ENCODE measurements around the gene EPB42.
A peak's percentile ranks its signal among the peaks of the same experiment; 100 is the strongest.

The EPB42 gene

DNA sequence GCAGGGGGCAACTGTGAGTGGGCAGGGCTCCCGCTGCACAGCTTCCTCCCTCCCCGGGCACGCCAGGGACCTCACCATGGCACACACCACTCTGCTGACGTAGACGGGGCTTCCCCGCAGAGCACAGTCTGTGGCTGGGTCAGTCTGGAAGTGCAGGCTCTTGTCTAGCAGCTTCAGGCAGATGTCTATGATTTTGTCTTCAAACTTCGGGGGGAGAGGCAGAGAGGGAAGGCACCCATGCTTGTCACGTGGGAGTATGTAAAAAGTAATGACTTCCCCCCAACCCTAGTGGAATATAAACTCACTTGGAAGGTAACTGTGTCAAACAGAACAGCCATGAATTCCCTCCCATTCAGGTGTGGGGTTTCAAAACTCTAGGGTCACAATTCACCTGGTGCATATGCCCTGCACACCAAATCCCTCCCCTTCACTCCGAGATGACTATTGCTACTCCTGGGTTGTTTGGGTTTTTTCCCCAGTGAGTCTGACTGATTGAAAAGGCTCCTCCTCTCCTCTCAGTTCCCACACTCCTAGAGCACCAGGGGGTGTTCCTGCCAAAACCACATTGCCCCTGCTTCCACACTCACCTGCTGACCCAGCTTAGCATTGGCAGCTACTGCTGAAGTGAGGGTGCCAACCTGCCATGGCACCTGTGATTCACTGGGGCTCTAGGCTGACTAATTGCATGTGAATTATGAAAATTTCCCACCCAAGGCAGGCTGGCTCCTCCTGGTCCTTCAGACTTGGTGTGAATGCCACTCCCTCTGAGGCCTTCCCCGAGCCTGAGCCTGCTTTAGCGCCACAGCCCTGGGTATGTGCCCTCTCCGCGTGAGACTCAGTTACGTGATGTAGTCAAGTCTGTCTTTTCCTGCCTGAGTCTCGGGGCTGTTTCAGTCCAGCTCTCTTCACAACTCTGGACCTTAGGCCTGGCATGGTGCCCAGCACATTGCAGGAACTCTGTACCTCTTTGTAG lies 32.9 kb upstream of the EPB42 start:
- H3K9ac ChIP-seq (ENCODE audit: low read length) = no peak overlapping the region
- peaks cover 46% of the 10 kb centered on the region for H3K27me3 ChIP-seq (replicated peaks; ENCODE audit: control insufficient read depth, insufficient read depth, low read length)
- H3K9me3 ChIP-seq (ENCODE audit: control insufficient read depth, low read length) = no peaks in the 10 kb centered on the region
- H3K4me1 ChIP-seq (ENCODE audit: control insufficient read depth, insufficient read depth, low read length) = no peaks in the 10 kb centered on the region
- no peak overlapping the region for H3K4me3 ChIP-seq (ENCODE audit: low read length)
- H3K36me3 ChIP-seq (ENCODE audit: control insufficient read depth, insufficient read depth, low read length, severe bottlenecking) = no peaks in the 10 kb centered on the region
- peak; percentile 7 for DNase-seq (ENCODE audit: low read depth)

DNA sequence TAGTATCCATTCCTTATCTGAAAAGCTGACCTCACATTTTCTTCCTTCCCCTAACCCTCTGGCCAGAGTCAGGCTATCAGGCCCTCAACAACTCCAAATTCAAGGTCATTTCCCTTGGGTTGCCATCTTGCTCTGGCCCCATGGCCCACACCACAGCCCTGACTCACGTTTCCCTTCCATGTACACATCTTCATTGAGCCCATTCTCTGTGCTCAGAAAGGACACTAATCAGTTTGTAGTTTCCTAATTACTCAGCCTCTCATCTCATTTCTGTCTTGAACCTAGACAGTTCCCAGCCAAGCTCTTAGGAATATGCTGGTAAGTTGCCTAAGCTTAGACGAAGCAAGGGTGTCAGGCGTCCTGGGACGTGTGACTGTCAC lies 31.0 kb upstream of the EPB42 start:
- Histone ChIP-seq H3K9me3 (ENCODE audit: control insufficient read depth, low read length) (no peaks in the 10 kb centered on the region), H3K9ac (ENCODE audit: low read length) (no peak overlapping the region), H3K36me3 (ENCODE audit: control insufficient read depth, insufficient read depth, low read length, severe bottlenecking) (no peaks in the 10 kb centered on the region), H3K27me3 (replicated peaks; ENCODE audit: control insufficient read depth, insufficient read depth, low read length) (peaks cover 38% of the 10 kb centered on the region), H3K4me3 (ENCODE audit: low read length) (no peak overlapping the region), H3K4me1 (ENCODE audit: control insufficient read depth, insufficient read depth, low read length) (peaks cover 3% of the 10 kb centered on the region)
- no peak for DNase-seq (ENCODE audit: low read depth)

DNA sequence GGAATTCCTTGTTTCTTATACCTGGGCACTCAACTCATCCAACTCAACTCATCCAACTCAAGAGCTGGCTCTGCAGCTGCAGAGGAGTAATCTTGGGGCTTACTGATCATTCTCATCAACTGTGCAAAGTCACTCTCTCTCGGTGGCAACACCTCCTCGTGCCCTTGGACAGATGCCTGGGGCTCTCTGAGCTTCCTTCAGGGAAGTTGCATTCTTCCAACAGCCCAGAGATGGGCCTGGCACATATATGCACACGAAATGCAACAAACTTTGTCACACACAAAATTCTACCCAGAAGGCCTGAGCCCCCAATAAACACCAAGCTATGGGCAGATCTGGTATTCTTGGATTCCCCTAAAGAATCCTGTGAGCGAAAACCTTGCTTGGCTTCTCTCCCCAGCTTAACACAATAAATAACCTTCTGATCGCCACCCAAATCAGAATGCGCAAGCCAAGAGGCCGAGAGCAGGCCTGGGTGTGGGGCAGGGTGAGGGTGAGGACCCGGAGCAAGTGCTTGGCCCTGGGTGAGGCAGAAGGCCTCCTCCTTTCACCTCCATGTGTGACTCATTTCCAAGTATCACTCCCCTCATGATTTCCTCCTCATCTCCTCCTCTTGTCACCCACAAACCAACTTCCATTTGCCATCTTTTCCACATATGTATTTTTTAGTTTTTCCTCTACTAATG lies 30.5 kb upstream of the EPB42 start:
- no peaks in the 10 kb centered on the region for H3K36me3 ChIP-seq (ENCODE audit: control insufficient read depth, insufficient read depth, low read length, severe bottlenecking)
- no peak overlapping the region for H3K9ac ChIP-seq (ENCODE audit: low read length)
- peaks cover 37% of the 10 kb centered on the region for H3K27me3 ChIP-seq (replicated peaks; ENCODE audit: control insufficient read depth, insufficient read depth, low read length)
- no peak for DNase-seq (ENCODE audit: low read depth)
- no peak overlapping the region for H3K4me3 ChIP-seq (ENCODE audit: low read length)
- H3K4me1 ChIP-seq (ENCODE audit: control insufficient read depth, insufficient read depth, low read length) = peaks cover 3% of the 10 kb centered on the region
- no peaks in the 10 kb centered on the region for H3K9me3 ChIP-seq (ENCODE audit: control insufficient read depth, low read length)

DNA sequence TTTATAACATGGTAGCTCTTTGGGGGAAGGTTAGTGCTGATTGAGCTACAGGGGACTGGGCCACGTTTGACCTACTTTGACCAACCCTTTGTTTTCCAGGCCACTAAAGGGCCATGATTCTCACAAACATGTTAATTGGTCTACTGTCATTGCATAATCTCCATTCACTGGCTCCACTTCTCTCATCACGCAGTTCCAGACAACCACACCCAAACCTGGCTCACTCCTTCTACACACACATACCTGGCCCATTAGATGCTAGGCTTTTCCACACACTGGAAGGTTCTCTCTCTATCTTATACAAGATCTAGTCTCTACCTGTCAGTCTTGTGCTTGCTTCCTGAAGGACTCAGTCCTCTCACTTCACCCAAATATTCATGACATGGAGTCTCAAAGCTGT lies 30.0 kb upstream of the EPB42 start:
- Histone ChIP-seq H3K36me3 (ENCODE audit: control insufficient read depth, insufficient read depth, low read length, severe bottlenecking) (no peaks in the 10 kb centered on the region), H3K9me3 (ENCODE audit: control insufficient read depth, low read length) (no peaks in the 10 kb centered on the region), H3K9ac (ENCODE audit: low read length) (no peak overlapping the region), H3K4me3 (ENCODE audit: low read length) (no peak overlapping the region), H3K27me3 (replicated peaks; ENCODE audit: control insufficient read depth, insufficient read depth, low read length) (peaks cover 36% of the 10 kb centered on the region), H3K4me1 (ENCODE audit: control insufficient read depth, insufficient read depth, low read length) (peaks cover 3% of the 10 kb centered on the region)
- DNase-seq (ENCODE audit: low read depth) = no peak

DNA sequence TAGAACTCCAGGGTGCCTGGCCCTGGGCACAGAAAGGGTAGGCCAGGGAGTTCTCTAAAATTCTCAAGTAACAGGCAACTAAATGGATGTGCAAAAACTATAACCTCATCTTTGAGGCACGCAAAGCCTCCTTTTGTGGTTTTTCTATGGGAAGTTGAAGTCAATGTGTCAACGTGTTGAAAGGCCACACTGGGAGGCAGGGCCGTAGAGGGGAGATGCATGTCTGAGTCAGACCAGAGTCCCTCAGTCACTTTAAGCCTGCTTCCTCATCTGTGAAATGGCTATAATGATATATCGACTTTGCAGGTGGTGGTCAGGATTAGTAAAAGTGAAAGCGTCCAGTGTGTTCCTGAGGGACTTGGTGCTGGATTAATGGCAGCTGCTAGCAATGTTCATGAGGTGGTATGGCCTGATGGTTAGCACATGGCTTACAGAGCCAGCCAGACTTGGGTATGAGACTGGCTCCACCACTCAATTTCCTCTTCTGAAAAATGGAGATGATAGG lies 28.9 kb upstream of the EPB42 start:
- Histone ChIP-seq H3K36me3 (ENCODE audit: control insufficient read depth, insufficient read depth, low read length, severe bottlenecking) (no peaks in the 10 kb centered on the region), H3K27me3 (replicated peaks; ENCODE audit: control insufficient read depth, insufficient read depth, low read length) (peaks cover 32% of the 10 kb centered on the region), H3K4me3 (ENCODE audit: low read length) (no peak overlapping the region), H3K4me1 (ENCODE audit: control insufficient read depth, insufficient read depth, low read length) (peaks cover 3% of the 10 kb centered on the region), H3K9me3 (ENCODE audit: control insufficient read depth, low read length) (no peaks in the 10 kb centered on the region), H3K9ac (ENCODE audit: low read length) (no peak overlapping the region)
- peak; percentile 11 for DNase-seq (ENCODE audit: low read depth)

DNA sequence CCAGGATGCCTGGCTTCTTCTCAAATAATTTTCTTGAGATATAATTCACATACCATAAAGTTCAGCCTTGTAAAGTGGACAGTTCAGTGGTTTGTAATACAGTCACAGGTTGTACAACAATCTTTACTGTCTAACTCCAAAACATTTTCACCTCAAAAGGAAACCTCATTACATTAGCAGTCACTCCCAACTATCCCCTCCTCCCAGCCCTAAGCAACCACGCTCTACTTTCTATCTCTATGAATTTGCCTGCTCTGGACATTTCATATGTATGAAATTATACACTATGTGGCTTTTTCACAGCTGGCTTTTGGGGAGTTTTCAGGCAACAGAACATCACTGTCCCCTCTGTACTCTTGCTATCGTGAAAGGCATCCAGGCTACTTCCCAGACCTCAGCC lies 28.4 kb upstream of the EPB42 start:
- no peak for DNase-seq (ENCODE audit: low read depth)
- H3K27me3 ChIP-seq (replicated peaks; ENCODE audit: control insufficient read depth, insufficient read depth, low read length) = peaks cover 27% of the 10 kb centered on the region
- H3K4me3 ChIP-seq (ENCODE audit: low read length) = no peak overlapping the region

DNA sequence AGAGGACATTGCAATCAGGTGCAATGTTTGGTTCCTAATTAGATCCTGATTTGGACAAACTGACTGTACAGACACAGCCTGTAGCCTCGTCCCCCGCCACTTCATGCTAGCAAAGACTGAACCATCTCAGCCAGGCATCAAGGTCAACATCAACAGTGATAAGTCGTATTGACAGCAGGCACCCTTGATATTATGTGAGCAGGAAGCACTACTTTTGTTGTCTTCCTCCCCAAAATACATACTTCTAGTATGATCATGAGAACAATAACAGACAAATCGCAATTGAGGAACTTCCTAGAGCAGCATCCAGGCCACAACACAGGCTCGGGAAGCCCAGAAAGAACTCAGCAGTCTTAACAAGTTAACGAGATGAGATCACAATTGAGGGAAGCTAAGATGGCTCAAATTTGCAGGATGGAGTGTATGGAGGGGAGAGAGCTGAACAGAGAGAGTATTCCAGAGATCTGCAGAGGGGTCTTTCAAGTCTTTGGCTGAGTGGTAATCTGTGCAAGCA lies 25.5 kb upstream of the EPB42 start:
- H3K4me3 ChIP-seq (ENCODE audit: low read length) = no peak overlapping the region
- DNase-seq (ENCODE audit: low read depth) = no peak
- H3K36me3 ChIP-seq (ENCODE audit: control insufficient read depth, insufficient read depth, low read length, severe bottlenecking) = no peaks in the 10 kb centered on the region
- H3K4me1 ChIP-seq (ENCODE audit: control insufficient read depth, insufficient read depth, low read length) = peaks cover 6% of the 10 kb centered on the region
- no peak overlapping the region for H3K9ac ChIP-seq (ENCODE audit: low read length)
- H3K27me3 ChIP-seq (replicated peaks; ENCODE audit: control insufficient read depth, insufficient read depth, low read length) = peaks cover 13% of the 10 kb centered on the region
- no peaks in the 10 kb centered on the region for H3K9me3 ChIP-seq (ENCODE audit: control insufficient read depth, low read length)

More for the DNA sequence above, 28.4 kb upstream of the EPB42 start:
- H3K4me1 ChIP-seq (ENCODE audit: control insufficient read depth, insufficient read depth, low read length) = peaks cover 3% of the 10 kb centered on the region
- no peaks in the 10 kb centered on the region for H3K36me3 ChIP-seq (ENCODE audit: control insufficient read depth, insufficient read depth, low read length, severe bottlenecking)
- H3K9ac ChIP-seq (ENCODE audit: low read length) = no peak overlapping the region
- H3K9me3 ChIP-seq (ENCODE audit: control insufficient read depth, low read length) = no peaks in the 10 kb centered on the region

DNA sequence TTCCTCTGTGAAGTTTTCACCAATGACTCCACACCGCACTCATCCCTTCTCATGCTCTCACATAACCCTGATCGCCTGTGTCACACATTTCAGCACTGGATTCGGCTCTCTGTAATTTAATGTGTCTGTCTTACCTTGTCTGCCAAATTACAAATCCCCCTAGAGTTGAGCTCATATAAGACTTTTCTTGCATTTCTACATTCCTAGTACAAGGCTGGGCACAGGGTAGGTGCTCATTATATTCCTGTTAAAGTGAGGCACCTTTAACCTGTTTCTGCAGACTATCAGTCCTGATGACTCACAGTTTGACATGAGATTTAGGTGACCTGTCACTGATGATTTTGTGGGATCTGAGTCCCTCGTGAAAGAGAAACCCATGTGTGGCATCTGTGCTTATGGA lies 23.3 kb upstream of the EPB42 start:
- no peaks in the 10 kb centered on the region for H3K36me3 ChIP-seq (ENCODE audit: control insufficient read depth, insufficient read depth, low read length, severe bottlenecking)
- H3K9me3 ChIP-seq (ENCODE audit: control insufficient read depth, low read length) = no peaks in the 10 kb centered on the region
- peaks cover 13% of the 10 kb centered on the region for H3K27me3 ChIP-seq (replicated peaks; ENCODE audit: control insufficient read depth, insufficient read depth, low read length)
- peaks cover 19% of the 10 kb centered on the region for H3K4me1 ChIP-seq (ENCODE audit: control insufficient read depth, insufficient read depth, low read length)
- DNase-seq (ENCODE audit: low read depth) = no peak
- H3K9ac ChIP-seq (ENCODE audit: low read length) = no peak overlapping the region
- H3K4me3 ChIP-seq (ENCODE audit: low read length) = no peak overlapping the region

DNA sequence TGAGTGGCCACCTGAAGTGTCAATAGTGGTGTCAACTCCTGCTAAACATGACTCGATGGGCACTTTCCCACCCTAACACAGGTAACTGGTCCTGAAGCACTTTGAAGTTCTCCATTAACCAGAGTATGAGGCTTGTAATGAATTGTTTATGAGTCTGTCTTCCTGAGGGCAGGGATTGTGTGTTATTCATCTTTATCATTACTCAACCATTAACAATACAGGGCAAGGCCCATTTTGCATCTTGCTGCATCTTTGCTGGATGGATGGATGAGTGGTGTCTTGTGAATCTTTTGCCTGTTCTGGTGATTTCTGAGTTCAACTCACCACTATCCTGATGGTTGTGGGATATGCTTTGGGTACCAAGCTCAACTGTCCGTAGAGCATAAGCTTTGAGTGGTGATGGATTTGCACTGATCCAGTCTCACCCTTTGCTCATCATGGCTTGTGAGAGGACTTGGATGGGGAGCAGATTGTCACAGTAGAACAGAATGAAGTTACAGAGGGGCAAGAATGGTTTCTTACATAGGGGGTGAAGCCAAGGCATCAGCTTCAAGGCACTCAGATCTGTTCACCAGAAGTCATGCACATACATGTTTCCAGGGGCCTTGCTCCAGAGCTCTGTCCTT lies 22.3 kb upstream of the EPB42 start:
- Histone ChIP-seq H3K9ac (ENCODE audit: low read length) (no peak overlapping the region), H3K4me3 (ENCODE audit: low read length) (no peak overlapping the region), H3K36me3 (ENCODE audit: control insufficient read depth, insufficient read depth, low read length, severe bottlenecking) (no peaks in the 10 kb centered on the region), H3K9me3 (ENCODE audit: control insufficient read depth, low read length) (no peaks in the 10 kb centered on the region), H3K27me3 (replicated peaks; ENCODE audit: control insufficient read depth, insufficient read depth, low read length) (peaks cover 13% of the 10 kb centered on the region), H3K4me1 (ENCODE audit: control insufficient read depth, insufficient read depth, low read length) (peaks cover 25% of the 10 kb centered on the region)
- no peak for DNase-seq (ENCODE audit: low read depth)

DNA sequence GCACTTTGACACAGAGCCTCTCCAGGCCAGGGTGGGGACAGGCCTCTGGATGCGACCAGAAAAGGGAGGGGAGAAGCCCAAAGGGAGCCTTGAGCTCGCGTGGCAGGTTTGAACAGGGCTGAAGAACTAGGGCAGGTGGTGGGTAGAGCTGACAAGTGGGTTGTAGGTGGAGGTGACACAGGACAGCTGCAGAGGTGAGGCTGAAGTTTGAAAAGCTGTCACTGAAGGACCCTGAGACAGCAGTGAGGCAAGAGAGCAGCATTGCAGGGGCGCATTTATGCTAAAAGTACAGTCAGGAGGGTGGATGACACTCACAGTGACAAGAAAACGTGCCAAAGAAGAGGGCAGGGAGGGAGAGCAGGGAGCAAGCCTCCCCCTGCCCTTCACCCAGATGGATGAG lies 21.8 kb upstream of the EPB42 start:
- H3K9me3 ChIP-seq (ENCODE audit: control insufficient read depth, low read length) = no peaks in the 10 kb centered on the region
- H3K4me3 ChIP-seq (ENCODE audit: low read length) = no peak overlapping the region
- no peak overlapping the region for H3K9ac ChIP-seq (ENCODE audit: low read length)
- H3K4me1 ChIP-seq (ENCODE audit: control insufficient read depth, insufficient read depth, low read length) = peaks cover 30% of the 10 kb centered on the region
- H3K27me3 ChIP-seq (replicated peaks; ENCODE audit: control insufficient read depth, insufficient read depth, low read length) = peaks cover 13% of the 10 kb centered on the region
- no peaks in the 10 kb centered on the region for H3K36me3 ChIP-seq (ENCODE audit: control insufficient read depth, insufficient read depth, low read length, severe bottlenecking)
- DNase-seq (ENCODE audit: low read depth) = no peak

DNA sequence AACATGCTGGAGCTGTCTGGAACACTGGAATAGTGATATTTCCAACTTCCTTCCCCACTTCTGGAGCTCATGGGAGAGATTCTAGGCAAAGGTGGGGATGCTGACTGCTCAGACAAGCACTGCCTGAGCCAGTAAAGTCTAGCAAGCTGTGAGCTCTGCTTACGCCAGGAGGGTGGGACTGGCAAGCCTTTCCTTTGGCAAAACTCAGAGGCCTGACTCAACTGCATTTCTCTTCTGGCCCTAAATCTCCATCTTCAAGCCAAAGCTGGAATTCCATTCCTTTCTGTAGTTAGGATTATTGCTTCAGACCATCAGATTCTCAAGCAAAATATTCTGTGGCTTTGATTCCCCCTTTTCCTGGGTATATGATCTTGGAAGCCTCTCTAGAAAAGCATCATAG lies 20.3 kb upstream of the EPB42 start:
- peaks cover 33% of the 10 kb centered on the region for H3K4me1 ChIP-seq (ENCODE audit: control insufficient read depth, insufficient read depth, low read length)
- peak overlapping the region; percentile 57 for H3K9ac ChIP-seq (ENCODE audit: low read length)
- H3K27me3 ChIP-seq (replicated peaks; ENCODE audit: control insufficient read depth, insufficient read depth, low read length) = peaks cover 8% of the 10 kb centered on the region
- peak; percentile 27 for DNase-seq (ENCODE audit: low read depth)
- H3K4me3 ChIP-seq (ENCODE audit: low read length) = peak overlapping the region; percentile 53
- H3K9me3 ChIP-seq (ENCODE audit: control insufficient read depth, low read length) = no peaks in the 10 kb centered on the region
- no peaks in the 10 kb centered on the region for H3K36me3 ChIP-seq (ENCODE audit: control insufficient read depth, insufficient read depth, low read length, severe bottlenecking)

Measured in adipocyte (in vitro differentiated cells).